Neuronal stem cell (in vitro differentiated cells): ENCODE measurements around the gene YIPF6.

Source experiments
- DNase-seq: peaks from one replicate; pipeline ENCODE4 v3.0.0-alpha.2; 2013; ENCODE audit warnings: low spot score
- H2AFZ ChIP-seq: one replicate; pipeline ENCODE4 v1.6.1; 2013; ENCODE audit warnings: mild to moderate bottlenecking, low read length, inconsistent platforms
- H2AK5ac ChIP-seq: 2 replicates; pipeline ENCODE4 v1.6.1; 2013; ENCODE audit warnings: low read depth, mild to moderate bottlenecking, inconsistent platforms, low read length, moderate library complexity, mixed read lengths
- H2BK120ac ChIP-seq: 2 replicates; pipeline ENCODE4 v1.6.1; 2013; ENCODE audit warnings: low read depth, mild to moderate bottlenecking, inconsistent platforms, low read length, moderate library complexity, mixed read lengths
- H2BK12ac ChIP-seq: one replicate; pipeline ENCODE4 v1.6.1; 2013; ENCODE audit warnings: low read length, inconsistent platforms
- H2BK15ac ChIP-seq: 2 replicates; pipeline ENCODE4 v1.6.1; 2013; ENCODE audit warnings: mild to moderate bottlenecking, low read length, inconsistent platforms, mixed read lengths
- H2BK5ac ChIP-seq: one replicate; pipeline ENCODE4 v1.6.1; 2013; ENCODE audit warnings: inconsistent platforms, mild to moderate bottlenecking, low read length, moderate library complexity
- H3K14ac ChIP-seq: one replicate; pipeline ENCODE4 v1.6.1; 2013; ENCODE audit warnings: low read length, inconsistent platforms
- H3K18ac ChIP-seq: 2 replicates; pipeline ENCODE4 v1.6.1; 2013; ENCODE audit warnings: low read length, inconsistent platforms
- H3K23ac ChIP-seq: 2 replicates; pipeline ENCODE4 v1.6.1; 2013; ENCODE audit warnings: low read depth, mild to moderate bottlenecking, mixed read lengths, low read length, inconsistent platforms; ENCODE audit not compliant: poor library complexity
- H3K27ac ChIP-seq: replicated peaks from 3 replicates; pipeline ENCODE4 v1.5.1; 2013; ENCODE audit warnings: low read length, inconsistent platforms
- H3K27me3 ChIP-seq, 3 experiments: 2 replicates each; pipeline ENCODE4 v1.6.1; 2013; ENCODE audit warnings: low read length in 3 of 3, mild to moderate bottlenecking in 2 of 3, inconsistent platforms in 1 of 3, low read depth in 1 of 3, mixed read lengths in 1 of 3, moderate library complexity in 1 of 3; ENCODE audit not compliant: control insufficient read depth in 3 of 3, insufficient read depth in 3 of 3
- H3K36me3 ChIP-seq, 2 donors: replicated peaks in 1 of 2; 2 replicates each; pipeline ENCODE4 v1.6.1; 2013; ENCODE audit warnings: low read length in 2 of 2; ENCODE audit not compliant: control insufficient read depth in 2 of 2, insufficient read depth in 2 of 2
- H3K4ac ChIP-seq: 2 replicates; pipeline ENCODE4 v1.6.1; 2013; ENCODE audit warnings: inconsistent platforms, mild to moderate bottlenecking, low read length, moderate library complexity
- H3K4me1 ChIP-seq, 2 donors: 1 replicate in 1 of 2; 2 replicates in 1 of 2; pipeline ENCODE4 v1.6.1; 2013; ENCODE audit warnings: low read length in 2 of 2, low read depth in 1 of 2; ENCODE audit not compliant: control insufficient read depth in 2 of 2, insufficient read depth in 1 of 2
- H3K4me2 ChIP-seq: one replicate; pipeline ENCODE4 v1.6.1; 2013; ENCODE audit warnings: mild to moderate bottlenecking, low read length, inconsistent platforms; ENCODE audit not compliant: insufficient read depth, poor library complexity, severe bottlenecking
- H3K4me3 ChIP-seq, 2 donors: 2 replicates each; pipeline ENCODE4 v1.5.1; 2013; ENCODE audit warnings: low read length in 2 of 2, mild to moderate bottlenecking in 2 of 2, inconsistent platforms in 1 of 2, moderate library complexity in 1 of 2
- H3K79me1 ChIP-seq: one replicate; pipeline ENCODE4 v1.6.1; 2013; ENCODE audit warnings: low read depth, mild to moderate bottlenecking, inconsistent platforms, low read length, moderate library complexity
- H3K9ac ChIP-seq: one replicate; pipeline ENCODE4 v1.6.1; 2013; ENCODE audit warnings: mild to moderate bottlenecking, low read depth, low read length, inconsistent platforms; ENCODE audit not compliant: poor library complexity
- H3K9me3 ChIP-seq, 2 donors: replicated peaks in 1 of 2; 2 replicates each; pipeline versions ENCODE3 to v1.6.1; 2013; ENCODE audit warnings: low read length in 2 of 2, mild to moderate bottlenecking in 2 of 2, inconsistent platforms in 1 of 2, low read depth in 1 of 2, mixed read lengths in 1 of 2, moderate library complexity in 1 of 2; ENCODE audit not compliant: control insufficient read depth in 2 of 2, insufficient read depth in 1 of 2
- H4K8ac ChIP-seq: one replicate; pipeline ENCODE4 v1.6.1; 2013; ENCODE audit warnings: low read depth, mild to moderate bottlenecking, inconsistent platforms, low read length, moderate library complexity
- H4K91ac ChIP-seq: one replicate; pipeline ENCODE4 v1.6.1; 2013; ENCODE audit warnings: low read length, low read depth, mild to moderate bottlenecking, inconsistent platforms; ENCODE audit not compliant: poor library complexity
- WGBS, 2 donors: extraction: QIAGEN DNeasy Blood & Tissue Kit; methylation state at CpG; one replicate each; pipeline ENCODE4 v1.1.7; 2013; ENCODE audit warnings: missing lambda C conversion rate in 2 of 2, mixed read lengths in 1 of 2; ENCODE audit not compliant: insufficient read length in 2 of 2, insufficient replicate concordance in 1 of 2; ENCODE audit errors: extremely low coverage in 2 of 2; 5-methylcytosine and 5-hydroxymethylcytosine counted together

Gene YIPF6

GRCh38 chrX:68461093-68461492, 37.8 kb upstream of the YIPF6 start:
- DNase-seq, result no peak
- H3K9me3 ChIP-seq, result no peaks in the 10 kb centered on the region
- H3K9ac ChIP-seq, result no peak overlapping the region
- no peak overlapping the region for H2BK15ac ChIP-seq
- H3K14ac ChIP-seq, result no peak overlapping the region
- no peak overlapping the region for H2AK5ac ChIP-seq
- no peaks in the 10 kb centered on the region for H3K27me3 ChIP-seq
- H3K4me2 ChIP-seq, result no peak overlapping the region
- H3K36me3 ChIP-seq, result no peaks in the 10 kb centered on the region
- H2BK12ac ChIP-seq, result no peak overlapping the region
- no peaks in the 10 kb centered on the region for H3K79me1 ChIP-seq
- H3K27ac ChIP-seq, result no peak overlapping the region
- no peak overlapping the region for H3K4me3 ChIP-seq
- no peaks in the 10 kb centered on the region for H3K4me1 ChIP-seq
- no peak overlapping the region for H3K23ac ChIP-seq
- H2BK120ac ChIP-seq, result no peak overlapping the region
- no CpG with 5 or more reads among the region's 6 CpGs for WGBS, 2 donors
- H2BK5ac ChIP-seq, result no peak overlapping the region
- no peak overlapping the region for H3K4ac ChIP-seq
- no peak overlapping the region for H2AFZ ChIP-seq
- no peak overlapping the region for H4K91ac ChIP-seq
- H3K18ac ChIP-seq, result no peak overlapping the region
- no peak overlapping the region for H4K8ac ChIP-seq

- H3K27ac ChIP-seq, result no peak overlapping the region
- no peak for DNase-seq
- H3K4me1 ChIP-seq, result no peaks in the 10 kb centered on the region
- no peak overlapping the region for H3K23ac ChIP-seq
- no peak overlapping the region for H4K8ac ChIP-seq
- no peak overlapping the region for H3K4me3 ChIP-seq
- no peak overlapping the region for H4K91ac ChIP-seq
- H3K79me1 ChIP-seq, result no peaks in the 10 kb centered on the region
- no peak overlapping the region for H3K18ac ChIP-seq
- no peak overlapping the region for H2BK120ac ChIP-seq
- no peak overlapping the region for H2BK15ac ChIP-seq
- H3K14ac ChIP-seq, result no peak overlapping the region
- no peaks in the 10 kb centered on the region for H3K36me3 ChIP-seq
- H2AK5ac ChIP-seq, result no peak overlapping the region
- no peaks in the 10 kb centered on the region for H3K27me3 ChIP-seq
- H3K4me2 ChIP-seq, result no peak overlapping the region
- H3K4ac ChIP-seq, result no peak overlapping the region
- no peak overlapping the region for H2AFZ ChIP-seq
- no peak overlapping the region for H2BK5ac ChIP-seq
- H3K9ac ChIP-seq, result no peak overlapping the region
- H2BK12ac ChIP-seq, result no peak overlapping the region
- H3K9me3 ChIP-seq, result no peaks in the 10 kb centered on the region
Observed at GRCh38 chrX:68461576-68461975, 37.3 kb upstream of the YIPF6 start.

GRCh38 chrX:68462197-68462596, 36.7 kb upstream of the YIPF6 start:
- H3K18ac ChIP-seq, result no peak overlapping the region
- no peak overlapping the region for H2AK5ac ChIP-seq
- H3K36me3 ChIP-seq, result no peaks in the 10 kb centered on the region
- no peak overlapping the region for H2AFZ ChIP-seq
- no peak overlapping the region for H3K4me3 ChIP-seq
- no peak overlapping the region for H3K14ac ChIP-seq
- H3K4me2 ChIP-seq, result no peak overlapping the region
- no peaks in the 10 kb centered on the region for H3K9me3 ChIP-seq
- no peaks in the 10 kb centered on the region for H3K27me3 ChIP-seq
- no peak overlapping the region for H2BK12ac ChIP-seq
- no peak overlapping the region for H2BK120ac ChIP-seq
- no peak overlapping the region for H2BK5ac ChIP-seq
- no peak overlapping the region for H3K9ac ChIP-seq
- WGBS, 2 donors, result no CpG with 5 or more reads among the region's 8 CpGs
- H3K27ac ChIP-seq, result no peak overlapping the region
- H3K4me1 ChIP-seq, result no peaks in the 10 kb centered on the region
- H3K4ac ChIP-seq, result no peak overlapping the region
- DNase-seq, result no peak
- no peak overlapping the region for H3K23ac ChIP-seq
- H3K79me1 ChIP-seq, result no peaks in the 10 kb centered on the region
- no peak overlapping the region for H2BK15ac ChIP-seq
- H4K91ac ChIP-seq, result no peak overlapping the region
- H4K8ac ChIP-seq, result no peak overlapping the region

GRCh38 chrX:68462653-68463052, 36.2 kb upstream of the YIPF6 start:
- Histone ChIP-seq H3K14ac (no peak overlapping the region), H3K23ac (no peak overlapping the region), H2BK5ac (no peak overlapping the region), H3K4ac (no peak overlapping the region), H4K8ac (no peak overlapping the region), H4K91ac (no peak overlapping the region), H3K18ac (no peak overlapping the region), H3K9ac (no peak overlapping the region), H2AFZ (no peak overlapping the region), H3K79me1 (no peaks in the 10 kb centered on the region), H3K27me3 (no peaks in the 10 kb centered on the region), H2BK120ac (no peak overlapping the region), H3K4me3 (no peak overlapping the region), H3K4me1 (no peaks in the 10 kb centered on the region), H3K27ac (no peak overlapping the region), H2BK12ac (no peak overlapping the region), H2BK15ac (no peak overlapping the region), H3K36me3 (no peaks in the 10 kb centered on the region), H3K9me3 (no peaks in the 10 kb centered on the region), H3K4me2 (no peak overlapping the region), H2AK5ac (no peak overlapping the region)
- WGBS, 2 donors, result no CpG with 5 or more reads among the region's 8 CpGs
- no peak for DNase-seq
